Osteocyte (in vitro differentiated cells): ENCODE measurements around the gene ANKRD27. TPM values are rescaled to one million over a fixed set of nuclear protein-coding genes. Genes with fewer than 3 reads are reported as not detected.

ENCODE experiments used
- DNase-seq: peaks from one replicate; pipeline ENCODE4 v3.0.0; 2021; ENCODE audit warnings: mixed read lengths; ENCODE audit not compliant: unreplicated experiment; ENCODE audit errors: extremely low spot score
- H3K27ac Mint-ChIP-seq: one replicate; pipeline ENCODE4 v1.8.0; 2021; ENCODE audit warnings: mild to moderate bottlenecking, mixed read lengths; ENCODE audit not compliant: unreplicated experiment
- H3K27me3 Mint-ChIP-seq: one replicate; pipeline ENCODE4 v1.8.0; 2021; ENCODE audit warnings: mixed read lengths; ENCODE audit not compliant: unreplicated experiment
- H3K36me3 Mint-ChIP-seq: one replicate; pipeline ENCODE4 v1.8.0; 2021; ENCODE audit warnings: mixed read lengths; ENCODE audit not compliant: unreplicated experiment
- H3K4me1 Mint-ChIP-seq: one replicate; pipeline ENCODE4 v1.8.0; 2021; ENCODE audit warnings: mixed read lengths; ENCODE audit not compliant: unreplicated experiment
- H3K4me3 Mint-ChIP-seq: one replicate; pipeline ENCODE4 v1.8.0; 2021; ENCODE audit warnings: mild to moderate bottlenecking, moderate library complexity, mixed read lengths; ENCODE audit not compliant: unreplicated experiment
- H3K9me3 Mint-ChIP-seq: one replicate; pipeline ENCODE4 v1.8.0; 2021; ENCODE audit warnings: mixed read lengths; ENCODE audit not compliant: unreplicated experiment
- CTCF ChIP-seq: fragments of 200-600 bp; sonication (generic); IDR thresholded peaks from 2 replicates; pipeline ENCODE4 v1.5.0; 2021; ENCODE audit warnings: antibody characterized with exemption, mild to moderate bottlenecking, moderate library complexity
- total RNA-seq: library from RNA; stranded (reverse); gene quantifications from 2 replicates; pipeline ENCODE4 v1.2.1, GENCODE V29; 2021

The ANKRD27 gene
- total RNA-seq, 1 donor from 2014 or later = 24.1 TPM

GRCh38 chr19:32691952-32692726, 17.2 kb upstream of the ANKRD27 start:
- no peak for TF ChIP-seq CTCF
- peak overlapping the region; percentile 76 for H3K27ac Mint-ChIP-seq
- no peak for DNase-seq
- H3K4me3 Mint-ChIP-seq = peak overlapping the region; percentile 77
- no peaks in the 10 kb centered on the region for H3K9me3 Mint-ChIP-seq
- H3K4me1 Mint-ChIP-seq = peaks cover 33% of the 10 kb centered on the region
- peaks cover 3% of the 10 kb centered on the region for H3K36me3 Mint-ChIP-seq
- H3K27me3 Mint-ChIP-seq = no peaks in the 10 kb centered on the region

- peak within 1 kb of the TSS; percentile 77 for H3K4me3 Mint-ChIP-seq
- peak; percentile 92 for DNase-seq
- H3K4me1 Mint-ChIP-seq = peaks cover 33% of the 10 kb centered on the region
- peaks cover 3% of the 10 kb centered on the region for H3K36me3 Mint-ChIP-seq
- no peaks in the 10 kb centered on the region for H3K27me3 Mint-ChIP-seq
- no peak for TF ChIP-seq CTCF
- H3K27ac Mint-ChIP-seq = peak within 1 kb of the TSS; percentile 77
- H3K9me3 Mint-ChIP-seq = no peaks in the 10 kb centered on the region
Measured at GRCh38 chr19:32691291-32691951, 16.4 kb upstream of the ANKRD27 start, which contains the start of gene NUDT19. TSS of gene NUDT19 (plus strand) at chr19:32691821. CDS start at chr19:32691961, 140 bp downstream.

- no peak for DNase-seq
Measured at GRCh38 chr19:32688311-32688710, 13.3 kb upstream of the ANKRD27 start.

DNA sequence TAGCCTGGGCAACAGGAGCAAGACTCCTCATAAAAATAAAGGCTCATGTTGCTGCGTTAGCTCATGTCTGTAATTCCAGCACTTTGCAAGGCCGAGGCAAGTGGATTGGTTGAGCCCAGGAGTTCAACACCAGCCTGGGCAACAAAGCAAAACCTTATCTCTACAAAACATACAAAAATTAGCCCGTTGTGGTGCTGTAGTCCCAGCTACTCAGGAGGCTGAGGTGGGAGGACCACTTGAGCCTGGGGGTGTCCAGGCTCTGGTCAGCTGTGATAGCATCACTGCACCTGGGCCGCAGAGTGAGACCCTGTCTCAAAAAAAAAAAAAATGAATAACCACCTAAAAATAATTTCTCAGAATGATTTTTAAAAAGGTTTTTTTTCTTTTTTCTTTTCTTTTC, 12.7 kb upstream of the ANKRD27 start:
- no peak for TF ChIP-seq CTCF
- peaks cover 8% of the 10 kb centered on the region for H3K4me1 Mint-ChIP-seq
- DNase-seq = no peak
- H3K27ac Mint-ChIP-seq = no peak overlapping the region
- H3K9me3 Mint-ChIP-seq = no peaks in the 10 kb centered on the region
- H3K4me3 Mint-ChIP-seq = no peak overlapping the region
- no peaks in the 10 kb centered on the region for H3K27me3 Mint-ChIP-seq
- no peaks in the 10 kb centered on the region for H3K36me3 Mint-ChIP-seq

More at GRCh38 chr19:32688311-32688710, 13.3 kb upstream of the ANKRD27 start:
- Mint-ChIP-seq H3K4me1 (peaks cover 14% of the 10 kb centered on the region), H3K4me3 (no peak overlapping the region), H3K27ac (no peak overlapping the region), H3K36me3 (peaks cover 2% of the 10 kb centered on the region), H3K9me3 (no peaks in the 10 kb centered on the region), H3K27me3 (no peaks in the 10 kb centered on the region)
- no peak for TF ChIP-seq CTCF

GRCh38 chr19:32686847-32687475, 12.0 kb upstream of the ANKRD27 start:
- no peak for DNase-seq
- Mint-ChIP-seq H3K36me3 (no peaks in the 10 kb centered on the region), H3K27me3 (peaks cover 3% of the 10 kb centered on the region), H3K9me3 (no peaks in the 10 kb centered on the region), H3K4me1 (peaks cover 7% of the 10 kb centered on the region), H3K4me3 (no peak overlapping the region), H3K27ac (no peak overlapping the region)
- TF ChIP-seq CTCF = no peak
